PFSK-1 (cell line): ENCODE measurements around the gene POLR3F.

Experiments
- FOXP2 ChIP-seq: optimal IDR thresholded peaks from 2 replicates; pipeline ENCODE3; 2011; ENCODE audit warnings: borderline replicate concordance, control low read depth, inconsistent platforms; ENCODE audit not compliant: insufficient read depth; ENCODE audit errors: extremely low read length, extremely low read depth
- POLR2AphosphoS5 ChIP-seq: IDR thresholded peaks from 2 replicates; pipeline ENCODE4 v1.6.1; 2012; ENCODE audit warnings: low read depth, mild to moderate bottlenecking, control low read depth, low read length, moderate library complexity
- REST ChIP-seq, 2 experiments: IDR thresholded peaks; 2 replicates each; pipeline versions ENCODE4 v1.6.1 to v1.8.0; 2011 to 2012; ENCODE audit warnings: low read depth in 2 of 2, low read length in 2 of 2, control low read depth in 1 of 2, inconsistent platforms in 1 of 2, mild to moderate bottlenecking in 1 of 2, moderate library complexity in 1 of 2; ENCODE audit not compliant: insufficient read depth in 1 of 2
- SIN3A ChIP-seq: IDR thresholded peaks from 2 replicates; pipeline ENCODE4 v1.6.1; 2012; ENCODE audit warnings: mild to moderate bottlenecking, low read length, moderate library complexity, borderline replicate concordance; ENCODE audit not compliant: insufficient read depth
- TAF1 ChIP-seq: IDR thresholded peaks from 2 replicates; pipeline ENCODE4 v1.6.1; 2012; ENCODE audit warnings: low read length, control low read depth, borderline replicate concordance; ENCODE audit not compliant: insufficient read depth

Gene POLR3F

DNA sequence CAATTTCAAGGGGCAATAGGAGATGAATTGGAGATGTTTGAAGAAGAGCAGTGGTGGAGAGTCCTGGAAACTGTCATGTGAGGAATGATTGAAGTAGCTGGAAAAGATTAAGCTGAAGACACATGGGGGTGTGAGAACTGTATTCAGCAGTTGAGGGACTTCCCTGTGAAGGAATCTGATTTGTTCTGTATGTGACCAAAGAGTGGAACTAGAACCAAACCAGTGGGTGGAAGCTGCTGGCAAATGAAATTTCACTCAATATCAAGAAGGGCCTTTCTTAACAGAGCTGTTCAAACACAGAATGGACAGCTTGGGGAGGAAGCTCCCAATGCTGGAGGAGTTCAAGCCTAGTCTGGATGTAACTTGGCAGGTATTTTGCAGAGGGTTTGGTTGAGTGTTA, 61.9 kb downstream of the POLR3F start:
- no peak for TF ChIP-seq POLR2AphosphoS5
- TF ChIP-seq REST (IDR thresholded peaks at IDR 0.05; ENCODE audit: insufficient read depth in 1 of 2, low read depth in 2 of 2, low read length in 2 of 2): no peak
- no peak for TF ChIP-seq SIN3A

- no peak for TF ChIP-seq TAF1
- no peak for TF ChIP-seq POLR2AphosphoS5
- no peak for TF ChIP-seq REST (IDR thresholded peaks at IDR 0.05; ENCODE audit: insufficient read depth in 1 of 2, low read depth in 2 of 2, low read length in 2 of 2)
- no peak for TF ChIP-seq SIN3A
- TF ChIP-seq FOXP2: no peak
These were observed 65.4 kb downstream of the POLR3F start for GRCh38 chr20:18532626-18533025.

- TF ChIP-seq REST (IDR thresholded peaks at IDR 0.05; ENCODE audit: insufficient read depth in 1 of 2, low read depth in 2 of 2, low read length in 2 of 2) (no peak), SIN3A (no peak), FOXP2 (no peak), TAF1 (no peak), POLR2AphosphoS5 (no peak)
These were observed 66.3 kb downstream of the POLR3F start for GRCh38 chr20:18533491-18533890.

DNA sequence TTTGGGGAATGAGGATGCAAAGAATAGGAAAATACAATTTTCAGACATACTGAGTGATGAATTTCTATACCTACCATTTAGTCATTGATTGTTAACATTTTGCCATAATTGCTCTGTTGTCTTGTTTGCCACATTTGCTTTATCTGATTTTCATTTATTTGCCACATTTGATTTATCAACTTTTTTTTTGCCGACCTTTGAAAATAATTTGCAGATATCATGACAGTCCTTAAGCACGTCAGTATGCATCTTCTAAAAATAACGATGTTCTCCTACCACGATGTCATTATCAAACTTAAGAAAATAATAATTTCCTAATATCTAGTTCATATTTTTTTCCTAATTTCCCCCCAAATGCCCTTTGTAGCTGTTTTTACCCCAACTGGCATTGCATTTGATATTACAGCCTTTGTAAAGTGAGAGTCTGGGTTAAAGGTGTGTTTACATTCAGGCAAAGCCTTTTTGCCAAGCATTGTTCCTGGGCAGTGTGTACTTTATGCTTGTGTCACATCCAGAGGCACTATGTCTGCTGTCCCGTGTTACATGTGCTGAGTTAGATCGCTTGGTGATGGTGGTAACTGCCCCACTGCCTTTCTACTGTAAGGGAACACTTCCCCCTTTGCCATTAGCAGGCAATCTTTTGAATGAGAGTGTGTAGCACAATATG, 66.9 kb downstream of the POLR3F start:
- no peak for TF ChIP-seq REST (IDR thresholded peaks at IDR 0.05; ENCODE audit: insufficient read depth in 1 of 2, low read depth in 2 of 2, low read length in 2 of 2)
